ENCODE data around the gene LEKR1. TPM values are rescaled to one million over a fixed set of nuclear protein-coding genes. Genes with fewer than 3 reads are reported as not detected.

The LEKR1 gene
- total and polyA plus RNA-seq, 2 donors (not counting 3 experiments of a cell fraction or from before 2014, with no cell fraction given) = 0.07 to 0.64 TPM

GRCh38 chr3:156973954-156974353 is 147.8 kb downstream of the LEKR1 start:
- CTCF ChIA-PET = no interaction called here
- no TSS peak for BruUV-seq (replicated peaks)
- H3K27me3 ChIP-seq (ENCODE audit: control insufficient read depth in 2 of 2, insufficient read depth in 2 of 2, low read length in 2 of 2) = no peaks in the 10 kb centered on the region
- no peaks in the 10 kb centered on the region for H3K79me2 ChIP-seq (ENCODE audit: control insufficient read depth, insufficient read depth, low read length)
- no peak overlapping the region for H3K4me3 ChIP-seq (replicated peaks in 1 of 3; ENCODE audit: insufficient read depth in 1 of 3, low read depth in 1 of 3, low read length in 3 of 3)
- no peak overlapping the region for H3K9ac ChIP-seq (replicated peaks; ENCODE audit: extremely low read depth, insufficient read depth, low read length)
- H3K4me2 ChIP-seq (ENCODE audit: insufficient read depth, low read length) = no peak overlapping the region
- dilution Hi-C loops (cut with MboI; ENCODE audit: extremely low pct_ligation_motif_present, low sequenced_read_pairs) (no loop called here), intact Hi-C loops (cut with micrococcal nuclease) (no loop called here)
- H4K20me1 ChIP-seq (replicated peaks; ENCODE audit: control insufficient read depth, extremely low read depth, insufficient read depth, low read length) = no peaks in the 10 kb centered on the region
- H3K4me1 ChIP-seq (ENCODE audit: control insufficient read depth, extremely low read depth, insufficient read depth, low read length) = no peaks in the 10 kb centered on the region
- no peaks in the 10 kb centered on the region for H3K36me3 ChIP-seq (ENCODE audit: control insufficient read depth in 2 of 2, extremely low read depth in 1 of 2, insufficient read depth in 2 of 2, low read length in 2 of 2)
- POLR2A ChIA-PET = no interaction called here
- no peaks in the 10 kb centered on the region for H3K9me1 ChIP-seq (replicated peaks; ENCODE audit: control insufficient read depth, extremely low read depth, insufficient read depth, low read length)
- H3K27ac ChIP-seq (ENCODE audit: insufficient read depth, low read depth, low read length) = no peak overlapping the region
- no peaks in the 10 kb centered on the region for H3K9me3 ChIP-seq (replicated peaks; ENCODE audit: control insufficient read depth, insufficient read depth, low read length)
- no peak for DNase-seq (ENCODE audit: low read depth, low spot score)
- no peak for FAIRE-seq
- H2AFZ ChIP-seq (ENCODE audit: low read depth, low read length) = no peak overlapping the region
- no peak for TF ChIP-seq POLR2AphosphoS5 (IDR thresholded peaks at IDR 0.05; ENCODE audit: insufficient read depth, low read depth, low read length)

GRCh38 chr3:156974931-156975330 is 148.8 kb downstream of the LEKR1 start:
- H3K9me3 ChIP-seq (replicated peaks; ENCODE audit: control insufficient read depth, insufficient read depth, low read length) = no peaks in the 10 kb centered on the region
- POLR2A ChIA-PET = no interaction called here
- no peak for TF ChIP-seq MAX (IDR thresholded peaks at IDR 0.05; ENCODE audit: insufficient read depth, insufficient read length)
- no peak for TF ChIP-seq CTCF (IDR thresholded peaks at IDR 0.05; ENCODE audit: extremely low read depth in 1 of 2, insufficient read depth in 1 of 2, low read depth in 1 of 2, low read length in 2 of 2)
- TF ChIP-seq GATA2 (IDR thresholded peaks at IDR 0.05; ENCODE audit: insufficient read depth, insufficient read length, low read depth, low read length) = no peak
- TF ChIP-seq EZH2 (IDR thresholded peaks at IDR 0.05; ENCODE audit: borderline replicate concordance, low read depth, low read length, severe bottlenecking) = no peak
- H3K9me1 ChIP-seq (replicated peaks; ENCODE audit: control insufficient read depth, extremely low read depth, insufficient read depth, low read length) = no peaks in the 10 kb centered on the region
- H3K4me3 ChIP-seq (replicated peaks in 1 of 3; ENCODE audit: insufficient read depth in 1 of 3, low read depth in 1 of 3, low read length in 3 of 3) = no peak overlapping the region
- no peaks in the 10 kb centered on the region for H3K4me1 ChIP-seq (ENCODE audit: control insufficient read depth, extremely low read depth, insufficient read depth, low read length)
- intact Hi-C loops (cut with micrococcal nuclease) (no loop called here), dilution Hi-C loops (cut with MboI; ENCODE audit: extremely low pct_ligation_motif_present, low sequenced_read_pairs) (no loop called here)
- H3K27ac ChIP-seq (ENCODE audit: insufficient read depth, low read depth, low read length) = no peak overlapping the region
- no peaks in the 10 kb centered on the region for H4K20me1 ChIP-seq (replicated peaks; ENCODE audit: control insufficient read depth, extremely low read depth, insufficient read depth, low read length)
- no peaks in the 10 kb centered on the region for H3K79me2 ChIP-seq (ENCODE audit: control insufficient read depth, insufficient read depth, low read length)
- no peaks in the 10 kb centered on the region for H3K36me3 ChIP-seq (ENCODE audit: control insufficient read depth in 2 of 2, extremely low read depth in 1 of 2, insufficient read depth in 2 of 2, low read length in 2 of 2)
- no peak overlapping the region for H2AFZ ChIP-seq (ENCODE audit: low read depth, low read length)
- H3K9ac ChIP-seq (replicated peaks; ENCODE audit: extremely low read depth, insufficient read depth, low read length) = no peak overlapping the region
- no peaks in the 10 kb centered on the region for H3K27me3 ChIP-seq (ENCODE audit: control insufficient read depth in 2 of 2, insufficient read depth in 2 of 2, low read length in 2 of 2)
- no peak overlapping the region for H3K4me2 ChIP-seq (ENCODE audit: insufficient read depth, low read length)
- CTCF ChIA-PET = interaction anchor here (1.1 kb wide), 1 partner anchor 13 kb away, joined by 3 read pairs; no protein-coding TSS in a partner anchor
- DNase-seq (ENCODE audit: low read depth, low spot score) = no peak
- no peak for FAIRE-seq
- no TSS peak for BruUV-seq (replicated peaks)

Measured in endothelial cell of umbilical vein (primary cell).